Activated naive CD4-positive, alpha-beta T cell treated with anti-CD3 and anti-CD28 coated beads, Interleukin-2, amount 50 U/mL, for 24 hours (primary cell): ENCODE measurements around the gene SLC16A12.
"Not testable (repeated sequence)": the region's sequence is repeated elsewhere in the genome, so short reads cannot be mapped to it uniquely, and the experiment has no call there.

ENCODE experiments used
- H3K27ac Mint-ChIP-seq: one replicate; pipeline ENCODE4 v1.8.0; 2021; ENCODE audit warnings: mild to moderate bottlenecking, mixed read lengths
- H3K27me3 Mint-ChIP-seq: one replicate; pipeline ENCODE4 v1.8.0; 2021; ENCODE audit warnings: mixed read lengths
- H3K36me3 Mint-ChIP-seq: one replicate; pipeline ENCODE4 v1.8.0; 2021; ENCODE audit warnings: mixed read lengths
- H3K4me1 Mint-ChIP-seq: one replicate; pipeline ENCODE4 v1.8.0; 2021; ENCODE audit warnings: mixed read lengths
- H3K4me3 Mint-ChIP-seq: one replicate; pipeline ENCODE4 v1.8.0; 2021; ENCODE audit warnings: mild to moderate bottlenecking, mixed read lengths
- H3K9me3 Mint-ChIP-seq: one replicate; pipeline ENCODE4 v1.8.0; 2021; ENCODE audit warnings: mixed read lengths

The SLC16A12 gene

GRCh38 chr10:89529711-89530110, 5.7 kb downstream of the SLC16A12 start:
- not testable (repeated sequence) for H3K9me3 Mint-ChIP-seq, H3K4me3 Mint-ChIP-seq, H3K36me3 Mint-ChIP-seq, H3K4me1 Mint-ChIP-seq, H3K27ac Mint-ChIP-seq
- peaks cover 22% of the 10 kb centered on the region for H3K27me3 Mint-ChIP-seq

GRCh38 chr10:89526358-89526757, 9.0 kb downstream of the SLC16A12 start:
- Mint-ChIP-seq H3K36me3 (no peaks in the 10 kb centered on the region), H3K4me3 (no peak overlapping the region), H3K4me1 (no peaks in the 10 kb centered on the region), H3K27me3 (peaks cover 9% of the 10 kb centered on the region), H3K9me3 (no peaks in the 10 kb centered on the region), H3K27ac (no peak overlapping the region)

- H3K9me3 Mint-ChIP-seq: no peaks in the 10 kb centered on the region
- H3K36me3 Mint-ChIP-seq: no peaks in the 10 kb centered on the region
- H3K27ac Mint-ChIP-seq: no peak overlapping the region
- H3K4me1 Mint-ChIP-seq: no peaks in the 10 kb centered on the region
- no peak overlapping the region for H3K4me3 Mint-ChIP-seq
- H3K27me3 Mint-ChIP-seq: peaks cover 6% of the 10 kb centered on the region
These were observed 9.8 kb downstream of the SLC16A12 start for GRCh38 chr10:89525556-89525955.

- H3K4me1 Mint-ChIP-seq: no peaks in the 10 kb centered on the region
- peaks cover 5% of the 10 kb centered on the region for H3K27me3 Mint-ChIP-seq
- no peaks in the 10 kb centered on the region for H3K36me3 Mint-ChIP-seq
- no peak overlapping the region for H3K27ac Mint-ChIP-seq
- H3K9me3 Mint-ChIP-seq: no peaks in the 10 kb centered on the region
- no peak overlapping the region for H3K4me3 Mint-ChIP-seq
These were observed 11.1 kb downstream of the SLC16A12 start for GRCh38 chr10:89524279-89524678.

- H3K27me3 Mint-ChIP-seq: peaks cover 5% of the 10 kb centered on the region
- H3K27ac Mint-ChIP-seq: no peak overlapping the region
- no peaks in the 10 kb centered on the region for H3K9me3 Mint-ChIP-seq
- no peaks in the 10 kb centered on the region for H3K36me3 Mint-ChIP-seq
- no peak overlapping the region for H3K4me3 Mint-ChIP-seq
- no peaks in the 10 kb centered on the region for H3K4me1 Mint-ChIP-seq
These were observed 12.1 kb downstream of the SLC16A12 start for GRCh38 chr10:89523274-89523673.

GRCh38 chr10:89522463-89522862, 12.9 kb downstream of the SLC16A12 start:
- no peaks in the 10 kb centered on the region for H3K9me3 Mint-ChIP-seq
- H3K4me3 Mint-ChIP-seq: no peak overlapping the region
- no peaks in the 10 kb centered on the region for H3K4me1 Mint-ChIP-seq
- H3K36me3 Mint-ChIP-seq: no peaks in the 10 kb centered on the region
- peaks cover 5% of the 10 kb centered on the region for H3K27me3 Mint-ChIP-seq
- H3K27ac Mint-ChIP-seq: no peak overlapping the region

GRCh38 chr10:89521368-89521767, 14.0 kb downstream of the SLC16A12 start:
- Mint-ChIP-seq H3K27ac (no peak overlapping the region), H3K27me3 (peaks cover 4% of the 10 kb centered on the region), H3K4me1 (no peaks in the 10 kb centered on the region), H3K9me3 (no peaks in the 10 kb centered on the region), H3K36me3 (no peaks in the 10 kb centered on the region), H3K4me3 (no peak overlapping the region)

GRCh38 chr10:89520706-89521105, 14.7 kb downstream of the SLC16A12 start:
- H3K4me1 Mint-ChIP-seq: no peaks in the 10 kb centered on the region
- peaks cover 2% of the 10 kb centered on the region for H3K27me3 Mint-ChIP-seq
- no peak overlapping the region for H3K27ac Mint-ChIP-seq
- H3K36me3 Mint-ChIP-seq: no peaks in the 10 kb centered on the region
- H3K4me3 Mint-ChIP-seq: no peak overlapping the region
- no peaks in the 10 kb centered on the region for H3K9me3 Mint-ChIP-seq

GRCh38 chr10:89518876-89519842, 16.2 kb downstream of the SLC16A12 start:
- H3K9me3 Mint-ChIP-seq: no peaks in the 10 kb centered on the region
- H3K36me3 Mint-ChIP-seq: no peaks in the 10 kb centered on the region
- H3K27ac Mint-ChIP-seq: no peak overlapping the region
- H3K4me3 Mint-ChIP-seq: no peak overlapping the region
- no peaks in the 10 kb centered on the region for H3K27me3 Mint-ChIP-seq
- no peaks in the 10 kb centered on the region for H3K4me1 Mint-ChIP-seq

- Mint-ChIP-seq H3K4me1 (no peaks in the 10 kb centered on the region), H3K9me3 (no peaks in the 10 kb centered on the region), H3K4me3 (no peak overlapping the region), H3K27me3 (no peaks in the 10 kb centered on the region), H3K36me3 (no peaks in the 10 kb centered on the region), H3K27ac (no peak overlapping the region)
These were observed 17.3 kb downstream of the SLC16A12 start for GRCh38 chr10:89518108-89518507.

GRCh38 chr10:89516149-89516832, 19.1 kb downstream of the SLC16A12 start:
- H3K4me3 Mint-ChIP-seq: no peak overlapping the region
- no peaks in the 10 kb centered on the region for H3K4me1 Mint-ChIP-seq
- no peaks in the 10 kb centered on the region for H3K27me3 Mint-ChIP-seq
- no peaks in the 10 kb centered on the region for H3K9me3 Mint-ChIP-seq
- no peaks in the 10 kb centered on the region for H3K36me3 Mint-ChIP-seq
- H3K27ac Mint-ChIP-seq: no peak overlapping the region

GRCh38 chr10:89515031-89515841, 20.2 kb downstream of the SLC16A12 start:
- H3K27ac Mint-ChIP-seq: no peak overlapping the region
- no peaks in the 10 kb centered on the region for H3K27me3 Mint-ChIP-seq
- no peaks in the 10 kb centered on the region for H3K9me3 Mint-ChIP-seq
- no peaks in the 10 kb centered on the region for H3K4me1 Mint-ChIP-seq
- H3K36me3 Mint-ChIP-seq: no peaks in the 10 kb centered on the region
- no peak overlapping the region for H3K4me3 Mint-ChIP-seq

GRCh38 chr10:89513206-89513605, 22.2 kb downstream of the SLC16A12 start:
- Mint-ChIP-seq H3K4me1 (no peaks in the 10 kb centered on the region), H3K9me3 (no peaks in the 10 kb centered on the region), H3K4me3 (no peak overlapping the region), H3K36me3 (no peaks in the 10 kb centered on the region), H3K27me3 (no peaks in the 10 kb centered on the region), H3K27ac (no peak overlapping the region)

- Mint-ChIP-seq H3K36me3 (no peaks in the 10 kb centered on the region), H3K9me3 (no peaks in the 10 kb centered on the region), H3K27ac (no peak overlapping the region), H3K4me1 (peaks cover 5% of the 10 kb centered on the region), H3K27me3 (no peaks in the 10 kb centered on the region), H3K4me3 (no peak overlapping the region)
These were observed 29.6 kb downstream of the SLC16A12 start for GRCh38 chr10:89505640-89506275.

- Mint-ChIP-seq H3K27ac (no peak overlapping the region), H3K27me3 (no peaks in the 10 kb centered on the region), H3K9me3 (no peaks in the 10 kb centered on the region), H3K36me3 (no peaks in the 10 kb centered on the region), H3K4me1 (peaks cover 5% of the 10 kb centered on the region), H3K4me3 (no peak overlapping the region)
These were observed 30.7 kb downstream of the SLC16A12 start for GRCh38 chr10:89504691-89505090.
